Activated naive CD8-positive, alpha-beta T cell treated with anti-CD3 and anti-CD28 coated beads, Interleukin-2, amount 50 U/mL, for 16 hours (primary cell): ENCODE data around the gene PEAR1.
A peak's percentile ranks its signal among the peaks of the same experiment; 100 is the strongest.
"Not testable (repeated sequence)": the region's sequence is repeated elsewhere in the genome, so short reads cannot be mapped to it uniquely, and the experiment has no call there.

Experiments
- DNase-seq: peaks from one replicate; pipeline ENCODE4 v3.0.0-alpha.2; 2020; ENCODE audit warnings: low read depth, low spot score

PEAR1 gene

DNA sequence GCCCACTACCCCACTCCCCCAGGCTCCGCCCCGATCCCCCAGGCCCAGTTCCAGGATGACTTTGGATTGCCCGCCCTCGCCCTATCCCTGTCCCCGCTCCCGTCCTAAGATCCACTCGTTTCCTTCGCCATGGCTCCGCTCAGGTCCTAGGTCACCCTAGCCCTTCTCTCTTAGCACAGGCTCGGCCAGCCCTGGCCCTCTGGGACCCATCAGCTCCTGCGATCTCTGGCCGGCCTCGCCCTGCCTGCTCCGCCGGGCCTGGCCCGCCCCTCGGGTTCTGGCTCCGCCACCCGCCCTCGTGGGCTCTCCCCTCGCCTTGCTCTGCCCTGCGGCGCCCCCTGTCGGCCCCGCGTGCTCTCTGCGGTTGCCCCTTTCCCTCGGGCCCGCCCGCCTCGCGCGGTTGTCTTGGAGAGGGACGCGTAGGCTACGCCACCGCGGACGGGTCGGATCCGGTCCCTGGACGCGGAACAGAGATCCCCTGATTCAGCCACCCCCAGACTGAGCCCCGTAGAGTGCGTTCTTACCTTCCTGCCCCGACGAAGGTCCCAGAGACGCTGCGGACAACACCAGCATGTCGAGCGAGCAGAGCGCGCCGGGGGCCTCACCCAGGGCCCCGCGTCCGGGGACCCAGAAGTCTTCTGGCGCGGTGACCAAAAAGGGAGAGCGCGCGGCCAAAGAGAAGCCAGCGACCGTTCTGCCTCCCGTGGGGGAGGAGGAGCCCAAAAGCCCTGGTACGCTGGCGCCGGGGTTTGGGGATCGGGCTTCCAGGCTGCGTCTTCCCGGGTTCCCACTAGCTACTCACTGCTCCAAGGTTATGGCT, 26.9 kb downstream of the PEAR1 start, which contains the start of gene LRRC71:
Gene LRRC71, plus strand, starts transcription at position 400 of the 820 bp plus-strand sequence. Its CDS starts 172 bp downstream, at position 572.
- DNase-seq, result peak; percentile 30

DNA sequence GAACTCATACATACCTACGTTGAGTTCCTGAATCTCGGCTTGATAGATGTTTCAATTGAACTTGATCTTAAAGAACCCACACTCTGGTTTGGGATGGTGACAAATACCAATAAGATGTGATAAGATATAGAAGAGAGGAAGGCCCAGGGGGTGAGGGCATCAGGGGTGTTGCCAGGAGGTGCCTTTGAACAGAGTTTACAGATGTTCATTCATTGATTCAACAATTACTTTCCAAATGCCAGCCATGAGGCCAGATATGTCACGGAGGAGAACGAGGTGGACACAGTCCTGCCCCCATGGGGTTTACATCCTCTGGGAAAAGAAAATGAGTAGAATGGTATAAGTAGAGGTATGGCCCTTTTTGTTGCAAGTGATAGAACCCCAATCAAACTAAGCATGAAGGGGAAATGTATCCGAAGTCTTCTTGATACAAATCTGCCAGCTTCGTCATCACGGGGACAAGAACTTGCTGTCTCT, 27.6 kb downstream of the PEAR1 start:
- DNase-seq, result no peak

DNA sequence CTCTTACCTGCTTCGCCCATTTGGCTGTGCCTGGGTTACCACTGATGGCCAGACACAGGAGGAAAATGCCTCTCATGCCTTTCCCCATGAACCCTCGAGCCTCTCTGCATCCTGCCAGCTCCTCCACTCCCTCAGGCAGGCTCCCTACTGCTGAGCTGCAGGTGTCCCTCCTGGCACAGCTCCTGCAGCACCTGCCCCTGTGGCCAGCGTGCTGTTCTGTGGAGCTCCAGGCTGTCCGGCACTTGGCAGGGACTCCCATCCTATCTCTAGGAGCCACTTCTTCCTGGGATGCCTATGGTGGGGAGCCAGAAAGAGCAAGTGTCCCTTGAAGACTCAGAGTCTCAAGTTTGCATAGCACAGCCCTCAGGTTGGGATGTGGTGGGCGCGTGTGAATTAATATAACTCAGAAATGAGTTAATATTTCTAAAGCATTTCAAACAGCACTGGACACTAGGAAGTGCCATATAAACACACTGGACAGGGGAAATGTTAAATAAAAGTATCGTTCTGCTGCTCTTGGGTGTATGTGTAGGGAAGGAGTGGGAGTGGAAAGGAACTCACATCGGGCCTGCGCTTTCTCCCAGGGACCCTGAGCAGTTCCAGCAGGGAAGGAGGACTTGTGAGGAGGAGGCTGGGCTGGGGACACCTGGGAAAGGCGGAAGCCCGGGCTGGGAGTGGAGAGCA, 29.6 kb downstream of the PEAR1 start:
- DNase-seq, result no peak

DNA sequence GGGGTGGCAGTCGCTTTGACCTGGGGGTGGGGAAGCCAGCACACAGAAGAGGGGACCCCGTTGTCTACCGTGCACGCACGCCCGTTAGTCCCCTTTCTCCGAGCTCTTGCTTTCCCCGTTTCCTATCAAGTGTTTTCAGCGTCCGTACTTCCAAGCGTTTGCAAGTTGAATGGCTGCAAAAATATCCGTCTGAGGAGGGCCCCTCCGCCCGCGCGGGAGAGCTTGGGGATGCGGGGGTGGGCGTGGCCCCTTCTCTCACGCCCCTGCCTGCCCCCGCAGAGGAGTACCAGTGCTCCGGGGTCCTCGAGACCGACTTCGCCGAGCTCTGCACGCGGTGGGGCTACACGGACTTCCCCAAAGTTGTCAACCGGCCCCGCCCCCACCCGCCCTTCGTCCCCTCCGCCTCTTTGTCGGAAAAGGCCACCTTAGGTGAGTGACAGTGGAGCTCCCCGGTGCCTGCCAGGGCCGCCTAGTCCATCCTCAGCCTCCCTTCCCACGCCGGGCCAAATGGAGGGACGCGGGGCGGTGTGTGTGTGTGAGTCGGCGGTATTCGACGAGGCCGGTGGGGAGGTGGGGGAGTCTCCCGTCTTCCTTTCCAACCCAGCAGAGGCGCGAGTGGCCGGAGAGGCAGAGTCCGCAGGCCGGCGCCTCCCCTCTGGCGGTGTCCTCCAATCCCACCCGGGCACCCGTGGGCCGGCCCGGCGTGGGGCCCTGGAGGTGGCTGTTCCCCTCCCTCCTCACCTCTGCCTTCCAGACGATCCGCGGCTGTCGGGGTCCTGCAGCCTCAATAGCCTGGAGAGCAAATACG, 30.4 kb downstream of the PEAR1 start:
- no peak for DNase-seq

DNA sequence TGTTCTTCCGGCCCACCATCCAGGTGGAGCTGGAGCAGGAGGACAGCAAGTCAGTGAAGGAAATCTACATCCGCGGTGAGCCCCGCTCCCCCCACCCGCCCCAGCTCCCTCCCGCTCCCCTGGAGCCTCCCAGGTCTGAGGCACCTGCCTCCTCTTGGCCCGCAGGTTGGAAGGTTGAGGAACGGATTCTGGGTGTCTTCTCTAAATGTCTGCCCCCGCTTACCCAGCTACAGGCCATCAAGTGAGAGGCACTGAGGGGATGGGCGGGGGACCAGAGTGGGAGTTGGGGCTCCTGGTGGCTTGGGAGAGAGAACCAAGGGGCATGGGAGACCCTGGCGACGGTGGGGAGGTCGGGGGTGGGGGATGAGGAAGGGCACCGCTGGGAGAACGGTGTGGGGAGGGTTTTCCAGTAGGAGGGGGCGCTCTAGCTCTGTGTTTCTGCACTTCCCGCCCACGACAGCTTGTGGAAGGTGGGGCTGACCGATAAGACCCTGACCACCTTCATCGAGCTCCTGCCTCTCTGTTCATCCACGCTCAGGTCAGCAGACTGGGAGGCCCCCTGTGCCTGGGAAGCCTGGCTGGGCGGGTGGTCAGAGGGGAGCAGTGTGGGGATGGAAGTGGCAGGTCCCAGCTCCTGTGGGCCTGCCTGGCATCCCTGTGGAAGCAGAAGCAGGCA, 31.1 kb downstream of the PEAR1 start:
- DNase-seq, result no peak

DNA sequence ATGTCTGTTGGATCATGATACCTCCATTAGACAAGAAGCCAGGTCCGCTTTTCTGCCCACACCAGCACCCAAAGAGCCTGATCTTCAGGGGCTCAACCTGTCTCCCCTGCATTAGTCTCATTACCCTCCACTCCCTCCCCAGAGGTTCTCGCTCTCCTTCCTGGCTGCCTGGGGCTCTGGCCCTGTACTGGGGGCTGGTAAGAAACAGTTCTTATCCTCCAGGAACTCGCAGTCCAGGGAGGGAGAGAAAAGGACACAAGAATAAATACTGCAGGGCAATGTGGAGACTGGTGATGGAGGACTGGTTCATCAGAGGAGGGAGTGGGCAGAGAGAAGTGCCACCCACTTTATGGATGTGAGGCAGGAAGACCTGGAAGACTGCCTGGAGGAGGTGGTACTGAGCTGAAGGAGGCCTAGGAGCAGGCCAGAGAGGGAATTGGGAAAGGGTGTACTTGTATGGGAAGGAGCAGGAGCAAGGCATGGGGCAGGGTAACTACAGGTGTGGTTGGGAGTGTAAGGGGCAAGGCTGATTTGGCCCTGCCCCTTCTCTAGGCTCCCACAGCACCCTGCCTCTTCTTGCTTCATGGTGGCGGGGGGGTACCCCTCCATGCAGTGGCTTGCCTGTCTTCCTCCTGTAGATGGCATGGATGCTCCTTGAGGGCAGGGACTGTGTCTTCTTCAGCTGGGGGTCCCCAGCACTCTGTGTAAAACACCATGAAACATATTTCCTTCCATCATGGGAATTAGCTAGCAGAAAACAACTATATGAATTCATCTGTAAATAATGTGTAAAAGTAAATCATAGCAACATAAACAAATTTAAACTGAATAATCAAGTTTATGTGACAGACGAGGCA, 31.9 kb downstream of the PEAR1 start:
- no peak for DNase-seq

DNA sequence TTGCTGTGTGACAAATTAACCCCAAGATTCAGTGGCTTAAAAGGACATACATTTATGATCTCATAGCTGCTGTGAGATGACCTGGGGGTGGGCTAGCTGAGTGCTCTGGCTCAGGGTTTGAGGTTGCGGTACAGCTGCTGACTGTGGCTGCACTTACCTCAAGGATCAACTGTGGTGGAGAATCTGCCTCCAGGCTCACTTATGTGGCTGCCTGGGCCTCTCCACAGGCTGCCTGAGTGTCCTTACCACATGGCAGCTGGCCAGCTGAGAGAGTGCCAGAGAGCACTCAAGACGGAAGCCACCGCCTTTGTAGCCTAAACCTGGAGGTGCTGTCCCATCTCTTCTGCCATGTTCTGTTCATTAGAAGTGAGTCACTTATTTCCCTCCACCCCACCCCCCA, 32.7 kb downstream of the PEAR1 start:
- no peak for DNase-seq

DNA sequence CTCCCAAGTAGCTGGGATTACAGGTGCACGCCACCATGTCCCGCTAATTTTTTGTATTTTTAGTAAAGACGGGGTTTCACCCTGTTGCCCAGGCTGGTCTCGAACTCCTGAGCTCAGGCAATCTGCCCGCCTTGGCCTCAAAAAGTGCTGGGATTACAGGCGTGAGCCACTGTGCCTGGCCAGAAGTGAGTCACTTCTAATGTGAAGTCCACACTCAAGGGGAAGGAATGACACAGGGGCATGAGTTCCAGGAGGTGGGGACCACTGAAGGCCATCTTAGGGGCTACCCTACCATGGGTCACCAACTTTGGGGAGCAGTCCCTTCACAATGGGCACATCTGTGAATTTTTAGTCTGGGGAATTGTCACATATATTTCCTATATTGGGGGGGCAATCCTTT, 33.2 kb downstream of the PEAR1 start:
- DNase-seq, result not testable (repeated sequence)

DNA sequence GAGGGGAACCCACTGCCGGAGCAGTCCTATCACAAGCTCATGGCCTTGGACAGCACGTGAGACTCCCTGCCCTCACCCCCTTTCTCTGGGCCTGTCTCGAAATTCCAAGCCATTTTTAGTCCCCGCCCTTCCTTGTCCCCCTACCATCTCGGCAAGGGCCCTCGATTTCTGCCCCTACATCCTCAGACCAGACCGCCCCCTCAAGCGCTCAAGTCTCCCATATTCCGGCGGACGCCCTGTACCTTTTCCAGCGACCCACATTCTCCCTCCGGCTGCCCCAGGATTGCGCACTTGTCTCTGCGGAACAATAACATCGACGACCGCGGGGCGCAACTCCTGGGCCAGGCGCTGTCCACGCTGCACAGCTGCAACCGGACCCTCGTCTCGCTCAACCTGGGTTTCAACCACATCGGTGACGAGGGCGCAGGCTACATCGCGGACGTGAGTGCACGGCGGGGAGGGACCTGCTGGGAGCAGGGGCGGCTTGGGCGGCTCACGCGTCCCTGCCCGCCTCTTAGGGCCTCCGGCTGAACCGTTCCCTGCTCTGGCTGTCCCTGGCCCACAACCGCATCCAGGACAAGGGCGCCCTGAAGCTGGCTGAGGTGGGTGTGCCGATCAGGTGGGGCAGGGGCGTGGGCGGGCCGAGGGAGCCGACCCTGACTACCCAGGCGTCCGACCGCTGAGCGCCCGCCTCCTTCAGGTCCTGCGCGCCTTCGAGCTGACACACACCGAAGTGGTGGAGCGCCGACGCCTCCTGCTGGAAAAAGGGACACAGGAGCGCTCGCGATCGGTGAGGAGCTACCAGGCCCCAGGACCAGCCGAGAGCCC, 33.9 kb downstream of the PEAR1 start:
- peak; percentile 32 for DNase-seq

DNA sequence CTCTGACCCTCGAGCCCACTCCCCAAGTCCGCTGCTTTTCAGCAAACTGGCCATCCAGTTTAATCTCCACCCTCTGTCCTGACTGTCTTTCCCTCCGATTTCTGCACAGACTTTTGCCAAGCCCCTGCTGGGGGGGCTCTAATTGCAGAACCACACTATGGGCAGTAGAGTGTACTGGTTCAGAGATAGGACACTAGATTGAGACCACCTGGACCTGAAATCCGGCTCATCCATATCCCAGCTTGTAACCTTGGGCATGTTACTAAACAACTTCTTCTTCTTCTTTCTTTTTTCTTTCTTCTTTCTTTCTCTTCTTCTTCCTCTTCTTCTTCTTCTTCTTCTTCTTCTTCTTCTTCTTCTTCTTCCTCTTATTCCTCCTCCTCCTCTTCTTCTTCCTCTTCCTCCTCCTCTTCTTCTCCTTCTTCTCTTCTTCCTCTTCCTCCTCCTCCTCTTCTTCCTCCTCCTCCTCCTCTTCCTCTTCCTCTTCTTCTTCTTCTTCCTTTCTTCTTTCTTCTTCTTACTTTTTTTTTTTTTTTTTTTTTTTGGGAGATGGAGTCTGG, 34.6 kb downstream of the PEAR1 start:
- no peak for DNase-seq

DNA sequence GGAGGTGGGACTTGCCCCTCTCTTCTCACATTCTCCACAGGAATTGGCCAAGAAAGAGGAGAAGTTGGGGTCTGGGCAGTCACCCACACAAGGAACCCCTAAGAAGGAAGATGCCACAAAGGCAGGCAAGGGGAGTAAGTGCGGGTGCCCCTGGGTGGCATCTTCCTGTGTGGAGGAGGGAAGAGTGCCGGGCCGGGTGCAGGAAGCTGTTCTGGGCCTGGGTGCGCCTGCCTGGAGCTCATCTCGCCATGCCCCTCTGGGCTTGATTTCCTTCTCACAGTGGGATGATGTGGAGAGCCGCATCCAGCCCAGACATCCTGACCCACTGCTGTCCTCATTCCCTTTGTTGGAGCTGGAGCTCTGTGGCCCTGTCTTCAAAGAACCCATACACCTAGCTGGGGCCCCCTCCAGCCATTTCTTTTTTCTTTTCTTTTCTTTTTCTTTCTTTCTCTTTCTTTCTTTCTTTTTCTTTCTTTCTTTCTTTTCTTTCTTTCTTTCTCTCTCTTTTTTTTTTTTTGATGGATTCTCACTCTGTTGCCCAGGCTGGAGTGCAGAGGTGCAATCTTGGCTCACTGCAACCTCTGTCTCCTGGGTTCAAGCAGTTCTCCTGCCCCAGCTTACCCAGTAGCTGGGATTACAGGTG, 36.2 kb downstream of the PEAR1 start:
- no peak for DNase-seq

DNA sequence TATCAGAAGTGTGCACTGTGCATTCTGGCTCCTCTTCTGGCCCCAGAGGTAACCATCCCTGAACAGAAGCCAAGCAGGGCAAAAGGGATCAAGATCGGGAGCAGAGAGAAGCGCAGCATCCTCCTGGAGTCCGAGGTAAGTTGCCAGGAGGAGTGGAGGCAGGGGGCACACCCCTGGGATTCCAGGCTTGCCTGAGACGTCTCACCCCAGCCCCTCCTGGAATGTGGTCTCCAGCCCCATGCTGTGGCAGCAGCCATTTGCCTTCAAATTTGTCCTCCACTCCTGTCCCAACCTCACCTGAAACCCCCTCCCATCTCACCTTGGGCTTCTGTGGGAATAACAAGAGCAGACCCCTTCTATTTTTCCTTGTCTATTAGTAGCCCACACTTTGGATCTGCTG, 37.0 kb downstream of the PEAR1 start:
- DNase-seq, result no peak

DNA sequence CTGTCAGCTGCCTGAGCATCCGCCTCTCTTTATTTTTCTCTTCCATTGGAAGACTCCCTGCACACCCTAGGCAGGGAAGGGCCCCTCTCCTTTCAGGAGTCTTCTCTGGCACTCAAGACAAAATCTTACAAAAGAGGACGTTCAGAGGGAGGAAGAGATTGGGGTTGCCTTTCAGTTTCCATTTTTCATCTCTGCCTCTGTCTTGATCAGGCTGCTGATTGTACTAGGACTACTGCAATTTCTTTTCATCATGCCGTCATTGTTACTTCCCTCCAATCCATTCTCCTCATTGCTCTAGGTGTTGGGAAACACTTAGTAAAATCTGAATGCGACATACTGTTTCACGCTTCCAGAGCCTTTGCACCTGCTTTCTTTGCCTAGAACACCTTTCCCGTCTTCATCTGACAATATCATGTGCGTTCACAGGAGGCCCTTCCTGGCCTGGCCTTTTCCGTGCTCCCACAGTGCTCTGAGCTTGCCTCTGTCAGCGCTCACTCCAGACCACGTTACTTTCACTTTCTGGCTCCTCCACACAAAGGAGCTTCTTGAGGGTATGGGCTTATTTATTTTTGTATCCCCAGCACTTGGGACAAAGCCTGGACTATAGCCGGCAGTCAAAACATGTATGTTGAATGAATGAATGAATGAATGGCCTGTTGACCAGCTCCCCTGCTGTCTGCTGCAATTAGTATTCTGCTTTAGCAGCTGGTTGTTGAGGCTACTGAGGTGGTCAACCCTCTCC, 37.9 kb downstream of the PEAR1 start:
- DNase-seq, result no peak

DNA sequence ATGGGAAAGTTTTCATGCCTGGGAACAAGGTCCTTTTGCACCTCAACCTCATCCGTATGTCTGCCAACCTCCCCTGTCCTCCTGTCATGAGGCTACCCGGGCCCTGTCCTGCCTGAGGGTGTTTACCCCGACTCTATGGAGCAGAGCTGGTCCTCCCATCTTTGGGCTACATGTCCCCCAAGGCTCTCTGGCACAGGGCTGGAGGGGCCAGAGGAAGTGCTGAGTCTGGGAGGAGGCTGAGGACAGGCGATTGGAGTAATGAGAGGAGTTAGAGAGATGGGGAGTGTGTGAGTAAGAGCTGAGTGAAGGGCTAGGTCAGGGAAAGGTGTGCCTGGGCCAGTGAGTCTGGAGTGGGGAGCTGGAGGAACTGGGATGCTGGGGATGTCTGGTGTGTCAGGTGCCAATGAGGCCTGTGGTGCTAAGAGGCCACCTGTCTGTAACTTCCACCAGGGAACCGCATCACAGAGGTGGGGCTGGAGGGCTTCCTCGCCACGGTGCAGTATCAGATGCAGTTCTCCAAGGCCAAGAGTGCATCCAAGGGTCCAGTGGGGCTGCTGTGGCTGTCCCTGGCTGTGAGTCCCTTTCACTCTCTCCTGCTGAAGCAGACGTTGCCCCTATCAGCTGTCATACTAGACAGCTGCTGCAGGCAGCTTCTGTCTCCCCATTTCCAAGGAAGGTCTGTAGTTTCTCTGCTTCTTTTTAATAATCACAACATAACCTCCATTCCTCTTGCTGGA, 38.6 kb downstream of the PEAR1 start:
- no peak for DNase-seq

DNA sequence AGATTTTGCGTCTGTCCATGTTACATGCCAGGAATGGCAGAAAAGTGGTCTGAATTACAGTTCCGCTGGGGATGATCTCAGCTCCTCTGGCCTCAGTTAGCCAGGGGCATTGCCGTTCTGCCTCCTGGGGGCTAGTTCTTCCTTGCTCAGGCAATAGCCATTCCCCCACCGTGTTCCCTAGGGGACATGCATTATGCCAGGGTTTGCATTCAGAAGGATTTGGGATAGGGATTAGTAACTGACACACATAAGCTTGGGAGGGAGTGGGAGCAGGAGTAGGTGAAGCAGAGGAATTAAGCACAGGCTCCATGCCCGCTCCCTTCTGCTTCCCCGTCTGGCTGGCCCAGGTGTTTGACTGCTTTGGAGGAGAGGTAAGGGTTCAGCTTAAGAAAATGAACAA, 39.6 kb downstream of the PEAR1 start:
- no peak for DNase-seq

DNA sequence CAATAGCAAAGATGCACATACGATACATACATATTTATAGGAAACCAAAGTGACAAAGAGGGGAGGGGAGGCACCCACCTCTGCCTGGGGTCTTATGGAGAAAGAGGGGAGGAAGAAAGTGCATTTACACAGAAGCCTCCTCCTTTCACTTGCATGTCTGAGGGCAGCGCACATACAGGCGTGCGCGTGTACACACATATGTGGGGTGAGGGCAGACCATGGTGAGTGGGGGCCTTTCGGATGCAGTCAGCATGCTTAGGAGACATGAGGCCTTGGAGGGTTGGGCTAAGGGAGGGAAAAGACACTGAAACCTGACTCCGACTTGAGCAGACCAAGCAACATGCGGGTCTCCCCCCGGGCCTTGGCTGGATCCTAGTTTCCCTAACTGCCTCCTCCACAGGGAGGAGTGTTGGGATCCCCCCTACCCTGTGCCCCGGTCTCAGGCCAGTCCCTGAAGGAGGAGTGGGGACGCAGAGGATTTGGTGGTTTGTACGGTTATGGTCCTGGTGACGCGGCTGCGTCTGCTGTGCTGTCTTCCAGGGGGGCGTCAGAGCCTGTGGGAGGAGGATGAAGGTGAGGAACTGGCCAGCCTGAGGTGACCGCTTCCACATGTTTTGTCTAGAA, 42.1 kb downstream of the PEAR1 start:
- DNase-seq, result no peak

DNA sequence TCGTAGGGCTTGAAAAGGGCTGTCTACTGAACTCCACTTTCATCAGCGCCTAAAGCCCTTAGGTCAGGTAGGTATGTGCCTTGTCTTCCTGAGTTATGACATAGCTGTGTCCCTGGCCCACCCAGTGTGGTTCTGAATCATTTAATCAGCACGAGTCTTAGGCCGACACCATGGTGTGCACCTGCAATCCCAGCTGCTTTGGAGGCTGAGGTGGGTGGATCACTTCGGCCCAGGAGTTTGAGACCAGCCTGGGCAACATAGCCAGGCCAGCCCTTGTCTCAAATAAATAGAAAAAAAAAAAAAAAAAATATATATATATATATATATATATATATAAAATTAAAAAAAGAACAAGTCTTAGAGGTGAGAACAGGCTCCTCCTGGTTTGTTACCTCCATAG, 42.7 kb downstream of the PEAR1 start:
- DNase-seq, result no peak
